AG04449 (cell line): Measurements from ENCODE around the gene LILRA6.
"Not testable (repeated sequence)": the region's sequence is repeated elsewhere in the genome, so short reads cannot be mapped to it uniquely, and the experiment has no call there.

Source experiments
- CTCF ChIA-PET: fragments of 350-600 bp; formaldehyde crosslinking; extraction: SDS; loops from one replicate; lab custom pipeline; 2021; ENCODE audit warnings: antibody characterized with exemption; lab: Yijun Ruan, JAX
- POLR2A ChIA-PET: fragments of 400-600, 350-600 bp; formaldehyde crosslinking; extraction: SDS; loops from one replicate; lab custom pipeline; 2020; ENCODE audit warnings: antibody characterized with exemption, inconsistent platforms; lab: Yijun Ruan, JAX
- DNase-seq: peaks from one replicate; pipeline ENCODE4 v3.0.0-alpha.2; 2010; ENCODE audit warnings: low read depth, low spot score
- H3K4me3 ChIP-seq: 2 replicates; pipeline ENCODE4 v1.5.1; 2011; ENCODE audit warnings: low read depth, mild to moderate bottlenecking, control low read depth, low read length
- CTCF ChIP-seq: IDR thresholded peaks from one replicate; pipeline ENCODE4 v1.5.1; 2011; ENCODE audit warnings: mild to moderate bottlenecking, moderate library complexity, low read length, control low read depth, inconsistent platforms; ENCODE audit not compliant: insufficient read depth; ENCODE audit errors: missing control alignments

LILRA6 gene

GRCh38 chr19:54218960-54219661 is 23.5 kb downstream of the LILRA6 start:
- no peak overlapping the region for H3K4me3 ChIP-seq
- ChIA-PET CTCF (no interaction called here), POLR2A (no interaction called here)
- DNase-seq: no peak
- no peak for TF ChIP-seq CTCF

- no peak for DNase-seq
- POLR2A ChIA-PET: no interaction called here
- H3K4me3 ChIP-seq: no peak overlapping the region
- CTCF ChIA-PET: no interaction called here
- TF ChIP-seq CTCF: no peak
Observed at GRCh38 chr19:54218259-54218658, 24.3 kb downstream of the LILRA6 start.

DNA sequence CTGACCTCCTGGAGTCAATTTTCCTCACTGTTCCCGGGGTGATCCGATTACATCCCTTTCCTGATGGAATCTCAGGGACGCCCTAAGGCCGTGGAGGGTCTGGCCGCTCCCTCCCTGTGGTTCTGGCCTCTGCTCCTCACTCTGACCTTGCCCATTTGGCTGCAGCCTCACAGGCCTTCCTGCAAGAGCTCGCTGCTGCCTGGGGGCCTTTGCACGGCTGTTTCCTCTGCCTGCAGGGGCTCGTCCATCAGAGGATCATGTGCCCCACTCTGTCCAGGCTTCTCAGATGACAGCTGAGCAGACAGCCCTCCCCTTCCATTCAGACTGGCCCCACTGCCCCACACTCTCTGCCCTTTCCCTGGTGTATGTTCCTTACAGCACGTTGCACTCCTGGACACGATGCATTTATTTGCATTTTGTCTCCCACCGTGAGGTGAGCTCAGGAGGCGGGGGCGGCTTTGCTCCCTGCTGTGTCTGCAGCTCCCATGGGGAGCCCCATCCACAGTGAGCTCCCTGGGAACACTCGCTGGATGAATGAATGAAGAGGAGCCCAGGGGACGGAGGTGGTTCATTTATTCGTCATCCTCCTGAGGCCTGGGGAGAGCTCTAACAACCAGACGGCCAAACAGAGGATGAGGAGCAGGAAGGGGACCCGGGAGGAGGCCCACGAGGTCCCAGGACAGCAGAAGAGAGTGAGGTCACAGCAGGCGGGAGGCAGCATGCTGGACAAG is 24.9 kb downstream of the LILRA6 start:
- H3K4me3 ChIP-seq, DNase-seq, POLR2A ChIA-PET: not testable (repeated sequence)
- CTCF ChIA-PET: interaction anchor here (0.6 kb wide), 1 partner anchor 116 kb away, joined by 3 read pairs; no protein-coding TSS in a partner anchor

DNA sequence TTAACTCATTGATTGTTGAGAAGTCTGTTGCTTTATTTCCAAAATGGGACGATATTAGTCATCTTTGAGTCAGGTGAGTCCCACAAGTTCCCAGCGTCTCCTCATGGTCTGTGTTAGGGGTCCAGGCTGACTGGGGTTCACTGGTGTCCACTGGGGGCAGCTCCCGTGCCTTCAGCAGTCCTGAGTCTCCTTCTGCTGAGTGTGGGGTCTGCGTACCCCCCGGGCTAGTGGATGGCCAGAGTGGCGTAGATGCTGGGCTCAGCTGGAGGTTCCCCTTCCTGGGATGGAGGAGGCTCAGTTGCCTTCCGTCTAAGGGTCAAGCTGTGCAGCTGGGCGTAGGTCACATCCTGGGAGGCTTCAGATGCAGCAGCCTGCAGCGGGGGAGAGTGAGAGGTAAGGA is 25.7 kb downstream of the LILRA6 start:
- H3K4me3 ChIP-seq: no peak overlapping the region
- POLR2A ChIA-PET: no interaction called here
- TF ChIP-seq CTCF: no peak
- CTCF ChIA-PET: interaction anchor here (0.6 kb wide), 1 partner anchor 115 kb away, joined by 3 read pairs; no protein-coding TSS in a partner anchor
- DNase-seq: no peak

DNA sequence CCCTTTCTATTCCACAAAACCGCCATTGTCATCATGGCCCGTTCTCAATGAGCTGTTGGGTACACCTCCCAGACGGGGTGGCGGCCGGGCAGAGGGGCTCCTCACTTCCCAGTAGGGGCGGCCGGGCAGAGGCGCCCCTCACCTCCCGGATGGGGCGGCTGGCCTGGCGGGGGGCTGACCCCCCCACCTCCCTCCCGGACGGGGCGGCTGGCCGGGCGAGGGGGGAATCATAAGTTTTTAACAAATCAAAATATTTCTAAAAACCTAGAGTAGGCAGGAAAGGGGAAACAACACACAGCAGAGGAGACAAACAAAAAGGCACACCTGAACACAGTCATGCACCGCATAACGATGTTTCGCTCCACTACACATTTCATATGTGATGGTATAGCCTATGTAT is 27.9 kb downstream of the LILRA6 start:
- DNase-seq, POLR2A ChIA-PET, CTCF ChIA-PET, H3K4me3 ChIP-seq: not testable (repeated sequence)

- CTCF ChIA-PET, DNase-seq, POLR2A ChIA-PET, H3K4me3 ChIP-seq: not testable (repeated sequence)
Observed at GRCh38 chr19:54214217-54214616, 28.4 kb downstream of the LILRA6 start.

GRCh38 chr19:54211235-54211634 is 31.4 kb downstream of the LILRA6 start:
- POLR2A ChIA-PET: interaction anchor here (3.7 kb wide), 1 partner anchor 10 kb away, joined by 23 read pairs; the partner anchor contains the start of gene RPS9
- no peak for TF ChIP-seq CTCF
- DNase-seq: no peak

More at GRCh38 chr19:54211235-54211634, 31.4 kb downstream of the LILRA6 start:
- H3K4me3 ChIP-seq: no peak overlapping the region
- CTCF ChIA-PET: interaction anchor here (1.1 to 1.5 kb wide), 2 partner anchors 20 to 43 kb away, joined by 3 read pairs; no protein-coding TSS in a partner anchor
